ENCODE measurements around the gene GAS7.

GAS7 gene

GRCh38 chr17:10127819-10128425, 70.5 kb downstream of the GAS7 start:
- DNase-seq = no peak

- DNase-seq = no peak
These were observed 71.5 kb downstream of the GAS7 start for GRCh38 chr17:10126616-10127501.

DNA sequence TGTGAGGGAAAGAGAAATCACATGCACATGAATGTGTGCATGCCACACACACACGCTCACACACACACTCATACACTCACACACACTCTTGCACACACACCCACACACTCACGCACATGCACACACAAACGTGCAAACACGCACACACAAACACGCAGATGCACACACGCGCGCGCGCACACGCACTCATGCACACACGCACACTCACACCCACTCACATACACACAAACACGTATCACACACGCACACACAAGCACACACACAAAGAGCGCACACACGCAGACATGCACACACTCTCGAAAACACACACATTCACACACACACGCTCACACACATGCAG, 72.2 kb downstream of the GAS7 start:
- DNase-seq = no peak

GRCh38 chr17:10125531-10126275, 72.7 kb downstream of the GAS7 start:
- no peak for DNase-seq

- no peak for DNase-seq
These were observed 75.3 kb downstream of the GAS7 start for GRCh38 chr17:10123093-10123492.

DNA sequence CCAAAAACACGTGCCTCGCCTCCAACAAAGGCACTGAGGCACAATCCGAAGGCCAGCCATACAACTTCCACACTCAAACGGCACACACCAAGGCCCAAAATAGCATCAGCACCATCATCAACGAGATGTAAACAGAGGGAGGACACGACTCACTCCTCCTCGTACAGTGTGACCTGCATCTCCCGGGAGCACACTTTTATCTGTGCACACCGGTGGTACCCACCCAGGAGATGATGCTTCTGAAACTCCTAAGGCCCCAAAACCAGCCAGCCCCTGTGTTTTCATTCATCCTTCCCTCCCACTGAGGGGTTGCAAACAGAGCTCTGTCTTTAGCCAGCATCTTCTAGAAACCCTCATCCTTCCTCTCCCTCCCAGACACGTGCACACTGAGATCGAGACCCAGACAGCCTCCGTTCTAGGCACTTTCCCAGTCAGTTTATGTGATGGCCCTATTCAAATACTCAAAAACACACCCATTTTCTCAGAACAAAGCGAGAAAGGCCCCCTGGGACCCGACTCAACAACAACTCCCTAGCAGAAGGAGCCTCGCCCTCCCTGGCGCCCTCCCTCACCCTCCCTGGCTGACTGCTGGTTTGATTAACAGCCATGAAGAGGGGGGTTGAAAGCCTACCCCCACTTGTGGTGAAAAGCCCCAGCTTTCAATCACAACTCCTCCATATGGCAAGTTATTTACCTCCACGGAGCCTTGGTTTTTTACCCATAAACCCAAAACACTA, 76.3 kb downstream of the GAS7 start:
- DNase-seq = no peak

DNA sequence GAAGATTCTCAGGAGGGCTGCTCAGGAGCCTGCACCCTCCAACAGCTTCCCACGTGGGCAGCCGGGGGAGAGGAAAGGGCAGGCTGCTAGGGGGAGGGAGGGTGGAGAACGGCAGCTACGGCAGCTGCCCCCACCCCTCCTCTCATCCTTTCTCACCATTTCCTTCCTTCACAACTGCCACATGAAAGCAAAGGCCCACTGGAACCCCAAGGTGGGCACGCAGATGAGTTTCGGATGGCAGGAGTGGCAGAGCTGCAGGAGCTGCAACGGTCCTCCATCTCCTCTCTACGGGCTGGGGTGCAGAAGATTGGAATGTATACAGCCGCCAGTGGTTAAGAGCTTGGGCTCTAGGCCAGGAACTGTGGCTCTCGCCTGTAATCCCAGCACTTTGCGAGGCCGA, 77.7 kb downstream of the GAS7 start:
- DNase-seq = no peak

DNA sequence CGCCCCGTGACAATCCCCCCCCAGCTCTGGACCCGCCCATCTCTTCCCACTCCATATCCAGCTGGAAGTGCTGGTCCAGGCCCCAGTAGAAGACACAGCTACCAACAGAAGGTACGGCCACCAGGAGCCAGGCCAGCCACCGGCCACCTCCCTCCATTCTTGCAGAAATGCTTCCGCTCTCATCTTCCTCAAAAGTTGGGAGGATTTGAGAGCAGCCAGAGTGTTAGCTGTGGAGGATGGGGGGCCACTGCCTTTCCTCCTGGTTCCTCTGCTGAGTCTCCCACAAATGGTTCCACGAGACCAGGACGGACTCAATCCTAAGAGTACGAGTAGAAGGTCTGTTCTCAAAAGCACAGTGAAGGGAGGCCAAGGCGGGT, 78.3 kb downstream of the GAS7 start:
- DNase-seq = no peak

- DNase-seq = no peak
These were observed 79.0 kb downstream of the GAS7 start for GRCh38 chr17:10119203-10120108.

DNA sequence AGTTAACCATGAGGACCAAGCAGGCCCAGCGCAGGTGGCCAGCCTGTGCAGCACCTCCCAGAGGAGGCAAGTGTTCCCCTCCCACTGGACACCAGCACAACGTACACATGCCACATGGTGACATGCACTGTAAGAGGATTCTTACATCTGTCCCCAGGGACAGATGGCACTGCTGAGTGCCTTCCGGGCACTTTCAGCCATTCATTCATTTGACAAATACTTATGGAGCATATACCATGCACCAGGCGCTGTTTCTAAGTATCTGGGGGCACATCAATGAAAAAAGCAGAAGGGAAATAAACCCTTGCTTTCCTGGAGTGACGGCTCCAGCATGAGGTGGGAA, 79.6 kb downstream of the GAS7 start:
- DNase-seq = no peak

- DNase-seq = no peak
These were observed 80.8 kb downstream of the GAS7 start for GRCh38 chr17:10117581-10118001.

DNA sequence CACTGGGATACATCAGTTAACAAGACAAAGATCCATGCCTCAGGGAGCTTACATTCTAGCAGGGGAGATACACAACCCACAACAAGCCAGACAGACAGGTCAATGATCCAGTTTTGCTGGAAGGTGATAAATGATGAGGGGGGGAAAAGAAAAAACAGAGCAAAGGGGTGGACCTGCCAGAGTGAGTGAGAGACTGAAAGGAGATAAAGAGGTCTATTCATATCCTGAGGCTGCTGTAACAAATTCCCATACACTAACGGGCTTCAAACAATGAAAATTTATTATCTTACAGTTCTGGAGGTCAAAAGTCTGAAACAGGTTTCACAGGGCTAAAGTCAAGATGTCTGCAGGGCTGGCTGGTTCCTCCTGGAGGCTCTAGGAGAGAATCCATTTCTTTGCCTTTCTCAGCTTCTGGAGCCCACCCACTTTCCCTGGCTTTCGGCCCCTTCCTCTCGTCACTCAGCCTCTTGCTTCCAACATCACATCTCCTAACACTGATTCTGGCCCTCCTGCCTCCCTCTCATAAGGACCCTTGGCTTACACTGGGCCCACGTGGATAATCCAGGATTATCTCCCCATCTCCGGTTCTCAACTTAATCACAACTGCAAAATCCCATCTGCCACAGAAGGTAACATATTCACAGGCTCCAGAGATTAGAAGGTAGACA, 81.5 kb downstream of the GAS7 start:
- DNase-seq = no peak

- no peak for DNase-seq
These were observed 82.1 kb downstream of the GAS7 start for GRCh38 chr17:10116267-10116666.

- no peak for DNase-seq
These were observed 82.9 kb downstream of the GAS7 start for GRCh38 chr17:10115536-10115932.

GRCh38 chr17:10114931-10115535, 83.4 kb downstream of the GAS7 start:
- no peak for DNase-seq

GRCh38 chr17:10112962-10113361, 85.4 kb downstream of the GAS7 start:
- no peak for DNase-seq

GRCh38 chr17:10111907-10112452, 86.4 kb downstream of the GAS7 start:
- no peak for DNase-seq

DNA sequence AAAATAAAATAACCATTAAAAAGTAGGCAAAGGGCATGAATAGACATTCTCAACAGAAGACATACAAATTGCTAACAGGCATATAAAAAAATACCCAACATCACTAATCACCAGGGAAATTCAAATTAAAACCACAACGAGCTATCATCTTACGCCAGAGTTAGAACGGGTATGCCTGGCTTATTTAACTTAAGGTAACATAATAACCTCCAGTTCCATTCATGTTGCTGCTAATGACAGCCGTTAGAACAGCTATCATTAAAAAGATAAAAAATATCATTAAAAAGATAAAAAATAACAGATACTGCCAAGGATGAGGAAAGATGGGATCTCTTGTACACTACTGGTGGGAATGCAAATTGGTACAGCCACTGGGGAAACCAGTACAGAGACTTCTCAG, 89.3 kb downstream of the GAS7 start:
- DNase-seq = no peak

- DNase-seq = no peak
These were observed 90.9 kb downstream of the GAS7 start for GRCh38 chr17:10107316-10108165.

GRCh38 chr17:10106067-10106466, 92.3 kb downstream of the GAS7 start:
- no peak for DNase-seq

All from DMS 273 treated with DMSO at 0.1 percent for 48 hours (cell line).